HL-60 (cell line): ENCODE results near the gene ZMIZ1.
A peak's percentile ranks its signal among the peaks of the same experiment; 100 is the strongest.

Experiments used
- DNase-seq, 2 experiments: peaks; one replicate each; pipeline ENCODE4 v3.0.0-alpha.2; 2010 to 2020; ENCODE audit warnings: low read depth in 1 of 2, low spot score in 1 of 2
- H3K27ac ChIP-seq: fragments of 250-450 bp; sonication (Bioruptor Pico); replicated peaks from 2 replicates; pipeline ENCODE4 v1.5.1; 2020; ENCODE audit warnings: mild to moderate bottlenecking, moderate library complexity
- H3K27me3 ChIP-seq: fragments of 250-450 bp; sonication (Bioruptor Pico); 2 replicates; pipeline ENCODE4 v1.5.1; 2021; ENCODE audit warnings: mild to moderate bottlenecking, moderate library complexity; ENCODE audit not compliant: insufficient read depth, poor library complexity, severe bottlenecking
- H3K4me3 ChIP-seq: replicated peaks from 2 replicates; pipeline ENCODE4 v1.5.1; 2011; ENCODE audit warnings: mild to moderate bottlenecking, control low read depth, low read length; ENCODE audit not compliant: insufficient read depth
- CTCF ChIP-seq: IDR thresholded peaks from one replicate; pipeline ENCODE4 v1.5.1; 2011; ENCODE audit warnings: low read length, control low read depth, inconsistent platforms; ENCODE audit not compliant: insufficient read depth
- GABPA ChIP-seq: IDR thresholded peaks from 2 replicates; pipeline ENCODE4 v1.6.1; 2012; ENCODE audit warnings: low read depth
- POLR2AphosphoS5 ChIP-seq: IDR thresholded peaks from 2 replicates; pipeline ENCODE4 v1.6.1; 2012; ENCODE audit warnings: low read depth
- REST ChIP-seq: IDR thresholded peaks from 2 replicates; pipeline ENCODE4 v1.6.1; 2012; ENCODE audit warnings: low read depth; ENCODE audit not compliant: insufficient replicate concordance
- SPI1 ChIP-seq: IDR thresholded peaks from 2 replicates; pipeline ENCODE4 v1.6.1; 2012; ENCODE audit warnings: low read depth, mild to moderate bottlenecking, borderline replicate concordance

Gene ZMIZ1

GRCh38 chr10:79241629-79241989 lies 172.8 kb downstream of the ZMIZ1 start:
- peak overlapping the region; percentile 90 for H3K27ac ChIP-seq
- TF ChIP-seq GABPA (no peak), REST (no peak), POLR2AphosphoS5 (no peak), CTCF (no peak), SPI1 (no peak)
- peak overlapping the region; percentile 54 for H3K4me3 ChIP-seq
- H3K27me3 ChIP-seq, result no peaks in the 10 kb centered on the region
- DNase-seq, result no peak

- no peaks in the 10 kb centered on the region for H3K27me3 ChIP-seq
- TF ChIP-seq CTCF (no peak), POLR2AphosphoS5 (no peak), GABPA (no peak), SPI1 (no peak), REST (no peak)
- peak overlapping the region; percentile 90 for H3K27ac ChIP-seq
- DNase-seq, result peak; percentile 78 to 81
- peak overlapping the region; percentile 54 for H3K4me3 ChIP-seq
Measured at GRCh38 chr10:79241990-79242619, 173.3 kb downstream of the ZMIZ1 start.

- no peaks in the 10 kb centered on the region for H3K27me3 ChIP-seq
- peak overlapping the region; percentile 54 for H3K4me3 ChIP-seq
- DNase-seq, result peak; percentile 70 to 71
- peak; percentile 60; the same call in 1 of the 2 replicates for TF ChIP-seq POLR2AphosphoS5
- TF ChIP-seq SPI1, result no peak
- peak overlapping the region; percentile 90 for H3K27ac ChIP-seq
Measured at GRCh38 chr10:79242620-79243152, 173.9 kb downstream of the ZMIZ1 start.

GRCh38 chr10:79243181-79244067 lies 174.7 kb downstream of the ZMIZ1 start:
- TF ChIP-seq REST (no peak), POLR2AphosphoS5 (peak; percentile 61), SPI1 (no peak)
- peak; percentile 70 to 72 for DNase-seq
- no peaks in the 10 kb centered on the region for H3K27me3 ChIP-seq
- H3K27ac ChIP-seq, result peak overlapping the region; percentile 84
- H3K4me3 ChIP-seq, result peak overlapping the region; percentile 54
